ENCODE measurements around the gene TMEM273.

DNA sequence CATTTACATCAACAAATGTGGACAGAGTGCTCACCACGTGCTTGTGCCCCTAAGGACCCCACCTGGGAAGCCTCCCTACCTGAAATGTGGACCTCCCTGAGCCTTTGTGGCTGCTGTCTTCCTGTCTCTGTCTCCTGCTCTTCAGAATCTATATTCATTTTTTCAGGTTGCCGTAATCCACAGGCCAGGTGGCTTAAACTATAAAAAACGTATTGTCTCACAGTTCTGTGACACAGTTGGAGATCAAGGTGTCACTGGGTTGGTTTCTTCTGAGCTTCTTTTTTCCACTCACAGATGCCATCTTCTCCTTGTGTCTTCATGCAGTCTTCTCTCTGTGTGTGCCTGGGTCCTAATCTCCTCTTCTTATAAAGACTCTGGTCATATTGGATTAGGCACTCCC, 67.3 kb downstream of the TMEM273 start:
- TF ChIP-seq CTCF (IDR thresholded peaks at IDR 0.05; ENCODE audit: borderline replicate concordance, extremely low read depth, low read length, poor library complexity, severe bottlenecking) (no peak), EZH2 (IDR thresholded peaks at IDR 0.05; ENCODE audit: borderline replicate concordance, low read depth, low read length, severe bottlenecking) (no peak)

Measured in DND-41 (cell line).